GM18951 (cell line): Measurements from ENCODE around the gene SLC13A5.

Source experiments
- POLR2A ChIP-seq: IDR thresholded peaks from 4 replicates; pipeline ENCODE4 v1.6.1; 2011; ENCODE audit warnings: mild to moderate bottlenecking; ENCODE audit not compliant: insufficient read length, insufficient read depth; ENCODE audit errors: extremely low read depth
- in situ Hi-C: fragments of 300-500 bp; cut with MboI; formaldehyde crosslinking; loops from one replicate; pipeline ENCODE4 v1.12.0; 2022; ENCODE audit warnings: low sequenced_read_pairs, mixed read lengths, inconsistent platforms; ENCODE audit not compliant: unreplicated experiment

SLC13A5 gene

DNA sequence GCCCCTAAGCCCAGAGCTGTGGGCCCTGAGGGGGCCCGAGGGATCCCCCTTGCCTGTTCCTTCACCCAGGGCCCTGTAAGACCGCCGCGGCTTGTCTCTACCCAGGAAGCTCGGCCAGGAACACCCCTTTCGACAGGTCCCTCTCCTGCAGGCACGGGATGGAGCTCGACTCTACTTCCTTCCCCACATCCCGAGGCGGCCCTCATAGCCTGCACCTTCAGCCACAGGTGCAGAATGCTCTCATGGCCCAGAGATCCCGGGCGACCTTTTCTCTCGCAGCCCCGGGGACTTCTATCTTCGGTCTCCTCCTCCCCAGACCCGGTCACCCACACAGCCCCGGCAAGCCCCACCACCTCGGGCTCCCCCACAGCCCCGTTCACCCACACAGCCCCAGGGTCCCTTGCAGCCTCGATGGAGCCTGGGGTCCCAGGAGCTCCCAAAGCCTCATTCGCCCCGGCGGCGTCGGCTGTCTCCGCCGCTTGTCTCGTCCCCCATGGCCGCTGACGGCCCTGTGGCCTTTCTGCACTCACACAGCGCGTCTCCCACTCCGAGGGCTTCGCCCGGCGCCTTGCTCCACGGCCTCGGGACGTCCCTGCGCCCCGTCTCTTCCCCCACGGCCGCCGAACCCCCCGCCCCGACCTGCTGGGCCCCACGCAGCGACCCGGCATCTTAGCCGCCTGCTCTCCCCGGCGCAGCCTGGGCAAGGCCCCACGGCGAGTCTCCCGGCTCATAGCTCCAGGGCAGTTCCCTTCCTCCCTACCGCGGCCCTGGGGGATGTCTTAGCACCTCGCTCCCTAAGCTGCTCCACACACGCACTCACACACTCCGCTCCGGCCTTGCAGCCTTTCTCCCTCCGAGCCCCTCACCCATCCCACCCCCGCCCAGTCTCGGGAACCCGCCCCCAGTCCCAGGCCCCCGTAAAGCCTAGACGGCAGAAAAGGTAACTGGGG, 73.3 kb downstream of the SLC13A5 start:
- no peak for TF ChIP-seq POLR2A
- in situ Hi-C loops: no loop called here

DNA sequence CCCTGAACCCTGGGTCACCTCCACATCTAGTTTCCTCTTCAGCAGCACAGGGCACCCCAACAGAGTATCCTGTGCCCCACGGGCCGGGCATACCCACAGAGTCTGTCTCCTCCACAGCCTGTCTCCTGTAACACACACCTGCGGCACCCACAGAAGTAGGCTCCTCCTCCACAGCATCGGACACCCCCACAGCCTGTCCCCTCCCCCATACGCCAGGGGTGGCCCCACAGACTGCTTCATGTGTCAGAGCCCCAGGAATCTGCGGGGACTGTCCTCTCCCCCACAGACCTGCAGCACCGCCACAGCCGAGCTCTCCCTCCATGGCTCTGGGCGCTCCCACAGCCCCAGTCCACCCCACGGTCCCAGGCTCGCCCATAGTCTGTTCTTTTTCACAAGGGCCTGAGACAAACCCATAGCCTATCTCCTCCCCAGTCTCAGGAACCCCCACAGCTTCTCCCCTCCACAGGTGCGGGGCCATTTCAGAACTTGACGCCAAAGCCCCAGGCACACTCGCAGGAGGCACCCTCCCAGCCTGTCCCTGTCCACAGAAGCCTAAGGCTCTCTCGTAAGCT, 74.1 kb downstream of the SLC13A5 start:
- in situ Hi-C loops: no loop called here

DNA sequence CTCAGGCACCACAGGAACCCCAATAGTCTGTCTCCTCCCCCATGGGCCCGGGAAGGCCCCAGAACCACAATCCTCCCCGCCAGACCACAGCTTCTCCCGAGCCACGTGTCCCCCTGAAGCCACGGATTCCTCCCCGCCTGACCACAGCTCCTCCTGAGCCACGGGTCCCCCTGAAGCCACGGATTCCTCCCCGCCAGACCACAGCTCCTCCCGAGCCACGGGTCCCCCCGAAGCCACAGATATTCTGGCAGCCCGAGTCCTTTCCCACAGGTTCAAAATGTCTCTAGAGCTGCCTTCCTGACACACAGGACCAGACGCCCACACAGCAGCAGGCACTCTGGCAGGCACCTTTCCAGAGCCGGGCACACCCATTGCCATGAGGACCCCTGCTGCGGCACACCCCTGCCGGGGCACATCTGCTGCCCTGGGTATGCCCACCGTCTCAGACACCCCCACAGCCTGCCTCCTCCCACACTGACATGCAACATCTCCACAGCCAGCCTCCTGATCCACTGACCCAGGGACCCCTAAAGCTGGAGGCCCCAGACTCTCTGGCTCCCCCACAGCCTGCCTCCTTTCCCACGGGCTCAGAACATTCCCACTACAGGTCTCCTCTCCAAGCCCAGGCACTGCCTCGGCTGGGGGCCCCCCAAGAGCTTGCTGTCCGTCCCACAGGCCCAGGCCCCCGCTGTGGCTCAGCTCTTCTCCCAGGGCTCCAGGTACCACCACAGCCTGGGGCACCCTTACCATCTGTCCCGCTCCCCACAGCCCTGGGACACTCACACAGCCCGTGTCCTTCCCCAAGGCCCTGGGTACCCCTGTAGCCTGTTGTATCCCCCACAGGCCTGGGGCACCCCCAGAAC, 74.9 kb downstream of the SLC13A5 start:
- in situ Hi-C loops: no loop called here
- TF ChIP-seq POLR2A: no peak

More for the DNA sequence above, 74.1 kb downstream of the SLC13A5 start:
- TF ChIP-seq POLR2A: no peak

DNA sequence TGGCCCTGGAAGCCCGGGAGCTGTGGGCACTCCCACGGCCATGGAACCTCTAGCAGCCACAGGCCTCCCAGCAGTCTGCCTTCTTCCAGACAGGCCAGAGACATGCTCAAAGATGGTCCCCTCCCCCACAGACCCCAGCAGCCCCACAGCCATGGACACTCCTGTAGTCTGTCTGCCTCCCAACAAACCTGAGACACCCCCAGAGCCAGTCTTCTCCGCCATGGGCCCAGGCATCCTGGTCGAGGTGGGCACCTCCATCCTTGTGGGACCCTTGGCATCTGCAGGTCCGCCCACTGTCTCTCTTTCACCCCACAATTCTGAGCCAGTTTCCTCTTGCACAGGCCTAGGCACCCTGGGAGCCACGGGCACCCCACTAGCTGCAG, 75.7 kb downstream of the SLC13A5 start:
- in situ Hi-C loops: no loop called here
- TF ChIP-seq POLR2A: no peak

DNA sequence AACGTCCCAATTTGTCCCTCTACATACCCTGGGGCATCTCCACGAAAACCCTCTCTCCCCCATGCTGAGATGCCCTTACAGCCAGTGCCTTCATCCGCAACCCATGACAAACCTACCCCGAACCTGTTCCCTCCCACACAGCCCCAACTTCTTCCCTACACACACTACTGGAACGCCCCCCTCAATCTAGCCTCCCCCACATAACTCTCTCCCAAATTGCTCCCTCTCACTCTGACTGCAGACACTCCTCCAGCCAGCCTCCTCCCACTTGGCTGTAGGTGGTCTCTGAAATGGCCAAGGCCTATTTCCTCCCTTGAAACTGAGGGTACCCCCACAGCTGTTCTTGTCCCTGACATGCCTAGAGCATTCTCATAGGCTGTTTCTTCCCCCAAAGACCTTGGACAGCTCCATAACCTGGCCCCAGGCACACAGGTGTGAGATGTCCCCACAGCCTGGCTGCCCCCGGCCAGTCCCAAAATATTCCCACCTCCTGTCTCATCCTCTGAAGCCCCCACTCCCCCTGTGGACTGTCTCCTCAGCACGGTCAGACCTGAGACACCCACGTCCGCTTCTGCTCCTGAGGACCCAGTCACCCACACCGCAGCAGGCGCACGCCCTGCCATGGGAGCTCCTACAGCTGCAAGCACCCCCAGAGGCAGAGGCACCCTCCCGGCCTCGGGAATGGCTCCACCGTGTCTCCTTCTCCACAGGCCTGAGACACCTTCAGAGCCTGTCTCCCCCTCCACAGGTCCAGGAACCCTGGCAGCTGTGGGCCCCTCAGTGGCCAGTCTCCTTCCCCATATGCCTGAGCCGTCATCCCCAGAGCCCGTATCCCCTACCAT, 76.3 kb downstream of the SLC13A5 start:
- in situ Hi-C loops: no loop called here
- TF ChIP-seq POLR2A: no peak

DNA sequence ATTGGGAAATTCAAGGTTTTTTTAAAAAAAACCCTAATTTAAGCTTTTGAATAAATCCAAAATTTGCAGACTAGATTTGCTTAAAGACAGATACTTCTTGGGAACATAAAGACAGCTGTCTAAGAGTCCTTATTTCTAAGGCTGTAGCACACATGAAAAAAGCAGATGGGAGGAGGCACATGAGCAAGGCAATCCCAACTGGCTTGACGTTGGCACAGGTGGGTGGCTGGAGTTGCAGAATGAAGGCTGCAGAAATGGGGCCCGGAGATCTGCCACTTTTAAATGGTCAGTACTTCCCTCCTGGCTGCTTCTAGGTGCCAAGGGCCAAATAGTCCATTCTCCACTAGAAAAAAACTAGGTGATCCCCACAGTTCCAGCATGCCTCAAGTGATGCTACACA, 77.1 kb downstream of the SLC13A5 start:
- in situ Hi-C loops: no loop called here
- no peak for TF ChIP-seq POLR2A
